Ovary (tissue), 9 donors: ENCODE data around the gene HMSD. TPM values are rescaled to one million over a fixed set of nuclear protein-coding genes. Genes with fewer than 3 reads are reported as not detected.

Source experiments
- DNase-seq, 5 donors: peaks; one replicate each; pipeline ENCODE4 v3.0.0-alpha.2; 2019 to 2020
- H3K27ac ChIP-seq, 2 donors: fragments of 200-600 bp; one replicate each; pipeline versions ENCODE4 v1.5.1 to v1.8.0; 2019 to 2022
- H3K27me3 ChIP-seq: fragments of 200-600 bp; one replicate; pipeline ENCODE4 v1.8.0; 2022
- H3K36me3 ChIP-seq: fragments of 200-600 bp; sonication (generic); one replicate; pipeline ENCODE4 v1.5.1; 2019
- H3K4me1 ChIP-seq: one replicate; pipeline ENCODE4 v1.8.1; 2013; ENCODE audit warnings: mild to moderate bottlenecking, moderate library complexity; ENCODE audit not compliant: insufficient read depth
- H3K4me3 ChIP-seq: fragments of 200-600 bp; sonication (generic); one replicate; pipeline ENCODE4 v1.5.1; 2017
- H3K9me3 ChIP-seq, 2 donors: fragments of 200-600 bp in 1 of 2; sonication (generic) in 1 of 2; one replicate each; pipeline versions ENCODE4 v1.5.1 to v1.8.1; 2013 to 2019; ENCODE audit warnings: mild to moderate bottlenecking in 1 of 2, moderate library complexity in 1 of 2
- CTCF ChIP-seq, 3 donors: fragments of 450-650 bp in 2 of 3; fragments of 200-600 bp in 1 of 3; IDR thresholded peaks; one replicate each; pipeline versions ENCODE4 v1.5.1 to v1.8.0; 2016 to 2022; ENCODE audit warnings: antibody characterized with exemption in 3 of 3, mild to moderate bottlenecking in 1 of 3
- EP300 ChIP-seq: sonication (generic); formaldehyde crosslinking; IDR thresholded peaks from one replicate; pipeline ENCODE4 v1.6.1; 2017; ENCODE audit warnings: antibody characterized with exemption
- POLR2A ChIP-seq: fragments of 450-650 bp; IDR thresholded peaks from one replicate; pipeline ENCODE4 v1.6.1; 2017; ENCODE audit warnings: antibody characterized with exemption, mild to moderate bottlenecking, moderate library complexity
- WGBS, 3 donors: extraction: QIAGEN DNeasy Blood & Tissue Kit in 1 of 3; methylation state at CpG; one replicate each; pipeline versions ENCODE4 v1.1.5 to v1.1.7; 2013 to 2017; 5-methylcytosine and 5-hydroxymethylcytosine counted together
- intact Hi-C, 4 donors: fragments of 100-400 bp; cut with DNase I; formaldehyde crosslinking; loops; one replicate each; pipeline versions ENCODE4 v1.11.0 to v1.15.1; 2022 to 2023
- polyA plus RNA-seq, 2 donors: library from polyadenylated mRNA; stranded (reverse); fragments of 200-250 nt in 1 of 2; fragments of 350-450 nt in 1 of 2; fragmentation: Illumina TruSeq in 1 of 2; extraction: RNeasy Lipid Tissue Mini Kit (QIAGEN cat#74804) in 1 of 2; gene quantifications; one replicate each; pipeline ENCODE4 v1.2.3, GENCODE V29; 2013 to 2014
- total RNA-seq, 7 donors: library from RNA; depleted of rRNA in 2 of 7; stranded (reverse); fragments of >200 nt in 2 of 7; fragmentation: NEBNext Ultra II Directional in 3 of 7; extraction: Animal tissue kit (Norgen Biotek cat#: 25700) in 3 of 7; gene quantifications; one replicate each; pipeline versions ENCODE4 v1.1.0 to v1.2.4, GENCODE V29; 2016 to 2023
- donor health status: DM: no; HTN: no; CAD: no; lungs with moderate emphysema.
- donor health status: DM: no; HTN: no; CAD: no.
- donor health status: Bipolar disorder and iron deficiency.
- donor health status: DM: yes; HTN: yes; CAD: no.
- donor health status: DM: no; HTN: no; CAD: no.
- donor health status: DM: yes; HTN: yes; CAD: no.

HMSD gene
- total and polyA plus RNA-seq, 9 donors = 0.02 to 2.0 (median 0.08) TPM; not detected in 6

GRCh38 chr18:63971320-63972001, 22.4 kb downstream of the HMSD start:
- DNase-seq = no peak
- Histone ChIP-seq H3K27me3 (no peaks in the 10 kb centered on the region), H3K36me3 (no peaks in the 10 kb centered on the region), H3K4me3 (no peak overlapping the region), H3K4me1 (peaks cover 3% of the 10 kb centered on the region), H3K27ac (peak overlapping the region in 1 of 2 donors; percentile 92), H3K9me3 (no peaks in the 10 kb centered on the region)
- intact Hi-C loops = no loop called here
- 79 to 84% (median 80%) methylated on average over 13 of the region's 13 CpGs for WGBS, 3 donors
- TF ChIP-seq CTCF (IDR thresholded peaks at IDR 0.05) = no peak
- TF ChIP-seq EP300 = no peak
- TF ChIP-seq POLR2A = no peak

- TF ChIP-seq CTCF (IDR thresholded peaks at IDR 0.05) (no peak), POLR2A (no peak), EP300 (no peak)
- no peak for DNase-seq
- Histone ChIP-seq H3K9me3 (no peaks in the 10 kb centered on the region), H3K4me3 (no peak overlapping the region), H3K27ac (no peak overlapping the region), H3K27me3 (no peaks in the 10 kb centered on the region), H3K36me3 (no peaks in the 10 kb centered on the region), H3K4me1 (peaks cover 3% of the 10 kb centered on the region)
- WGBS, 3 donors = 86 to 89% (median 87%) methylated on average over 5 of the region's 5 CpGs
- intact Hi-C loops = no loop called here
Measured at GRCh38 chr18:63972002-63972376, 22.9 kb downstream of the HMSD start.

DNA sequence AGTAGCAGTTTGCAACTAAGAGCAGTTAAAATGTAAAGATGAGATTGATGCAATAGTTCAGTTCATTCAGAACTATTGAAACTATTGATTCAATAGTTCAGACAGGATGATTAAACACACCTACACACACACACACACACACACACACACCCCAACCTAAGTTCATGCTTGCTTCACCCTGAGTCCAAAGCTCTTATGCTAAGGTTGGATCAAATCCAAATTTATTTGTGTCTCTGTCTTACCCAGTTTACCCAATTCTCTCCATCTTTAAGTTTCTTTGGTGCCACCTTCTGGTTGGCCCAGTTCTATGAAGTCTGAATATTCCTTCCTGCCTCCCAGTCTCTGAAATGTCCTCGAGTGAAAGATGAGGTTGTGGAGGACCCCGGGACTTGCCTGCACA, 25.9 kb downstream of the HMSD start:
- 41 to 54% (median 54%) methylated on average over 2 of the region's 2 CpGs for WGBS, 3 donors
- Histone ChIP-seq H3K4me3 (no peak overlapping the region), H3K36me3 (no peaks in the 10 kb centered on the region), H3K9me3 (no peaks in the 10 kb centered on the region), H3K4me1 (no peaks in the 10 kb centered on the region), H3K27me3 (no peaks in the 10 kb centered on the region), H3K27ac (no peak overlapping the region)
- intact Hi-C loops = no loop called here
- no peak for DNase-seq
- no peak for TF ChIP-seq POLR2A
- no peak for TF ChIP-seq CTCF (IDR thresholded peaks at IDR 0.05)
- TF ChIP-seq EP300 = no peak

DNA sequence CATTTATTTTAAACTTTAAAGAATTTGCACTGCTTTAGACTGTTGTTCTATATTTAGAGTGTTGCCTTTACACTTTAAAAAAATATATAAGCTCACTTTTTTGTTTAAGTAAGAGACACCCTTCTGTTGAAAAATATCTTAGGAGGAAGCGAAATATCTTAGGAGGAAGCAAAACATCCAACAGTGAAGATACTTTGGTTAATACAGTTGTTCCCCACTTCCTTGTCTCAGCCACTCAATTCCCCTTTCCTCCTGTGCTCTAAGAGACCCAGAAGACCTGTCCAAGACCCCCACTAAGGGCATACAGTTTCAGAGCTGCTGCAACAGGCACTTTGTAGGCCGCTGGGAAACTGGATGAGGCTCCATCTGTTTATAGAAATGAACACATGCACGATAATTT, 26.5 kb downstream of the HMSD start:
- no peak overlapping the region for H3K27ac ChIP-seq
- DNase-seq = no peak
- intact Hi-C loops = no loop called here
- TF ChIP-seq EP300 = no peak
- H3K4me1 ChIP-seq = no peaks in the 10 kb centered on the region
- H3K4me3 ChIP-seq = no peak overlapping the region
- H3K27me3 ChIP-seq = no peaks in the 10 kb centered on the region
- H3K36me3 ChIP-seq = no peaks in the 10 kb centered on the region
- H3K9me3 ChIP-seq = no peaks in the 10 kb centered on the region
- 30 to 54% (median 48%) methylated on average over 3 of the region's 3 CpGs for WGBS, 3 donors

DNA sequence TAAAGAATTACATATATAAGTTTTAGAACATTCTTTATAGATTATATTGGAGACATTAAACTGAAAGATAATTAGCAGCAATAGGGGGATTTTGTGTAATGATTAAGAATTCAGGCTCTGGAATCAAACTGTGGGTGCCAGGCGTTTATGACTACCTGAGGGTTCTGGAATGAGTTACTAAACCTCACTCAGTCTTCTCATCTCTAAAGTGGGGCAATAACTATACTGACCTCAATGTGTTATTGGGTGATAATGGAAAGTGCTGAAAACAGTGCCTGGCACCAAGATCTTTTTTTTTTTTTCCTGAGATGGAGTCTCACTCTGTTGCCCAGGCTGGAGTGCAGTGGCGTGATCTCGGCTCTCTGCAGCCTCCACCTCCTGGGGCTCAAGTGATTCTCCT, 27.9 kb downstream of the HMSD start:
- intact Hi-C loops = no loop called here
- WGBS, 3 donors = 92 to 96% (median 95%) methylated on average over 3 of the region's 3 CpGs

More for the DNA sequence above, 27.9 kb downstream of the HMSD start:
- no peak for DNase-seq
- Histone ChIP-seq H3K9me3 (no peaks in the 10 kb centered on the region), H3K27me3 (no peaks in the 10 kb centered on the region), H3K36me3 (no peaks in the 10 kb centered on the region), H3K4me1 (no peaks in the 10 kb centered on the region), H3K4me3 (no peak overlapping the region), H3K27ac (no peak overlapping the region)
- TF ChIP-seq CTCF (IDR thresholded peaks at IDR 0.05) (no peak), EP300 (no peak), POLR2A (no peak)
